ENCODE data around the gene MAN2B1.

MAN2B1 gene

DNA sequence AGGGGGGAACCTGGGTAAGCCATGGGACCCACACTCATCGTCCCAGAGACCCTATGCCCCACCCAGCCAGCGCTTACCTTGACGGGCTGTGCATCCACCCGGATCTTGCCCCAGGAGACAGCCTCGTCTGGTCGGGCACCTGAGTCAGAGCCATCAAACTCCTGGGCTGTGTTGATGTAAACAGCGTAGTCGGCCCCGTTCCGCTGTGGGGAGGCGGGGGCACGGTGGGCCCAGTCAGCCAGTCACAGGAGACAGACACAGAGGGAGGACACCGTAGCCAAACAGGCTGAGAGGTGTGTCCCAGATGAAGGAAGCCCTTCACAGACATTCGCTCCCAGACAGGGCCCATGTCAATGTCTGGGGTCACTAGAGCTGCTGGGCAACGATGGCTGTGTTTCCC is 9.4 kb upstream of the MAN2B1 start:
- DNase-seq (ENCODE audit: extremely low read depth, low read depth), result no peak
- TF ChIP-seq, protein P1, sequence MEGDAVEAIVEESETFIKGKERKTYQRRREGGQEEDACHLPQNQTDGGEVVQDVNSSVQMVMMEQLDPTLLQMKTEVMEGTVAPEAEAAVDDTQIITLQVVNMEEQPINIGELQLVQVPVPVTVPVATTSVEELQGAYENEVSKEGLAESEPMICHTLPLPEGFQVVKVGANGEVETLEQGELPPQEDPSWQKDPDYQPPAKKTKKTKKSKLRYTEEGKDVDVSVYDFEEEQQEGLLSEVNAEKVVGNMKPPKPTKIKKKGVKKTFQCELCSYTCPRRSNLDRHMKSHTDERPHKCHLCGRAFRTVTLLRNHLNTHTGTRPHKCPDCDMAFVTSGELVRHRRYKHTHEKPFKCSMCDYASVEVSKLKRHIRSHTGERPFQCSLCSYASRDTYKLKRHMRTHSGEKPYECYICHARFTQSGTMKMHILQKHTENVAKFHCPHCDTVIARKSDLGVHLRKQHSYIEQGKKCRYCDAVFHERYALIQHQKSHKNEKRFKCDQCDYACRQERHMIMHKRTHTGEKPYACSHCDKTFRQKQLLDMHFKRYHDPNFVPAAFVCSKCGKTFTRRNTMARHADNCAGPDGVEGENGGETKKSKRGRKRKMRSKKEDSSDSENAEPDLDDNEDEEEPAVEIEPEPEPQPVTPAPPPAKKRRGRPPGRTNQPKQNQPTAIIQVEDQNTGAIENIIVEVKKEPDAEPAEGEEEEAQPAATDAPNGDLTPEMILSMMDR (IDR thresholded peaks at IDR 0.05; ENCODE audit: low read depth, low read length), result no peak

DNA sequence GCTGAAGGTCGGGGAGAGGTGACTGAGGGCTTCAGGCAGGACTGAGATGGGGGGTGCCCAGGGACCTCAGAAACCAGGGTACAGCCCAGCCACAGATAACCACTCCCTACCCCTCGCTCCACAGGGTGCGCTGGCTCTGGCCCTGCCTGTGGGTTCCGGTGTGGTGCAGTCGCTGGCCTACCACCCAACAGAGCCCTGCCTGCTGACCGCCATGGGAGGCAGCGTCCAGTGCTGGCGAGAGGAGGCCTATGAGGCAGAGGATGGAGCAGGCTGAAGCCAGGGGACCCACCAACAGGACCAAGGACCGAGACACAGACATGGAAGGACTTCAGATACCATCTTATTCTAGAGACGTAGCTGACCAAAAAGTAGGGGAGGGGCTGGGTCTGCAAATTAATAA is 8.9 kb upstream of the MAN2B1 start:
- TF ChIP-seq, protein P1 (IDR thresholded peaks at IDR 0.05; ENCODE audit: low read depth, low read length), result no peak
- DNase-seq (ENCODE audit: extremely low read depth, low read depth), result no peak

DNA sequence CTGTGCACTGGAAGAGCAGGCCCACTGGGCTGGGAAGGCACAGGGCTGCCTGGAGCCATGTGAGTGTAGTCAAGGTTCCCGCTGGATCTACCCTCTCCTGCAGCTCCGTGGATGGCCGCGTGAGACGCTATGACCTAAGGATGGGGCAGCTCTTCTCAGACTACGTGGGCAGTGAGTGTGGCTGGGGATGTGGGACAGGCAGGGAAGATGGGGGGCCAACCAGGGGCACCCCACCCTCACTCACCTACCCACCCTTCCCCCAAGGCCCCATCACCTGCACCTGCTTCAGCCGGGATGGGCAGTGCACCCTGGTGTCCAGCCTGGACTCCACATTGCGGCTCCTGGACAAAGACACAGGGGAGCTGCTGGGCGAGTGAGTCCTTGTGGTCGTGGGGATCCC is 6.2 kb upstream of the MAN2B1 start:
- DNase-seq (ENCODE audit: extremely low read depth, low read depth), result no peak
- TF ChIP-seq, protein P1 (IDR thresholded peaks at IDR 0.05; ENCODE audit: low read depth, low read length), result no peak

DNA sequence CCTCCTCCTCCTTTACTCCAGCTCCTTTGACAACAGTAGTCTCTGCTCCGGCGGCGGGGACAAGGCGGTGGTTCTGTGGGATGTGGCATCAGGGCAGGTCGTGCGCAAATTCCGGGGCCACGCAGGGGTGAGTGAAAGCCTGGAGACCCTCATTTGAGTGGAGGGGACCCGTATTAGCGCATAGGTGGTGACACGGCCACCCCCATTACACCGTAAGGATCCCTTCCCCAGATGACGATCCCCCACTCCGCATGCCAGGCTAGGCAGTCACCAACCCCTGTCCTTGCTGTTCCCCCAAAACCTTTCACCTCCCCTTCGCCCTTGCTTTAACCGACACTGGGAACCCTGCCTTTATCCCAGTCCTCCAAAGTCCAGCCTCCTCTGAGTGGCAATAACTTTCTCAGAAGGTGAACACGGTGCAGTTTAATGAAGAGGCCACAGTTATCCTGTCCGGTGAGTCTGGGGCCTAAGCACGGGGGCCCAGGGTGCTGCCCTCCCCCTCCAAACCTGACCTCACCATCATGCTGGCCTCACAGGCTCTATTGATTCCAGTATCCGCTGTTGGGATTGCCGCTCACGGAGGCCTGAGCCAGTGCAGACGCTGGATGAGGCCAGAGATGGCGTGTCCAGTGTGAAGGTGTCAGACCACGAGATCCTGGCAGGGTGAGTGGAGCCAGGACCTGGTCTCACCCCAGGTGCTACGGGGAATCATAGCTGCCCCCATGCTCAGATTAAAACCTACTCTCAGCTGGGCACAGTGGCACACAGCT is 3.8 kb upstream of the MAN2B1 start:
- TF ChIP-seq, protein P1 (IDR thresholded peaks at IDR 0.05; ENCODE audit: low read depth, low read length), result no peak
- no peak for DNase-seq (ENCODE audit: extremely low read depth, low read depth)

DNA sequence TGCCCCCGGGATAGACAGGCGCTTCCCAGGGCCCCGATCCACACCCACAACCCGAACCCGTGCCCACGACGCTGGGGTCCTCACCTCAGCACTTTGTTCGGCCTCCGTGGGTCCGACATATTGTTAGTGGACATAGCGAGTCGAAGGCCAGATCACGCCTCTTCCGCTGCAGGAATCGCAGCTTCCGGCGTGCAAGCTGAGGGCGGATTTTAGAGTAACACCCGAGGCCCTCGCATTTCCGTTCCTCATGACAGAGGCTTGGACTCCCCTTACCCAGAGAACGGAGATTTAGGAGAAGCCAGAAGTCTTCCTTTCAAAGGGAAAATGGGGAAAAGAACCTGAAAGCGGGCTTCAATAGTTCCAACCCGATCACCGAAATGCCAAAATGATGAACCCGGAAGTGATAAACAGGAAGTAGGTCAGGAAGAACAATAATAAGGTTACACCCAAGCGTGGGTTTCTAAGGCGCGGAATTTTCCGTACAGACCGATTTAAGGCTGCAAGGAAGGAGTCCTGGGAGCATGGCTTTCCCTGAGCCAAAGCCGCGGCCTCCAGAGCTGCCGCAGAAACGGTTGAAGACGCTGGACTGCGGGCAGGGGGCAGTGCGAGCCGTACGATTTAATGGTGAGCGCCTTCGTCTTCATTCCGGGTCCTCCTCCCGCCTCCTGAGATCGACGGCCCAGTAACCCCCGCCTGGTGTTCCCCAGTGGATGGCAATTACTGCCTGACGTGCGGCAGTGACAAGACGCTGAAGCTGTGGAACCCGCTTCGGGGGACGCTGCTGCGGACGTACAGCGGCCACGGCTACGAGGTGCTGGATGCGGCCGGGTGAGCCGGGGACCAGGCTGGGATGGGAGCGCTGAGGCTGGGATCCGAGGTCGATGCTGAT is 3.0 kb upstream of the MAN2B1 start:
- peak; percentile 65 for DNase-seq (ENCODE audit: extremely low read depth, low read depth)
- TF ChIP-seq, protein P1 (IDR thresholded peaks at IDR 0.05; ENCODE audit: low read depth, low read length), result no peak

DNA sequence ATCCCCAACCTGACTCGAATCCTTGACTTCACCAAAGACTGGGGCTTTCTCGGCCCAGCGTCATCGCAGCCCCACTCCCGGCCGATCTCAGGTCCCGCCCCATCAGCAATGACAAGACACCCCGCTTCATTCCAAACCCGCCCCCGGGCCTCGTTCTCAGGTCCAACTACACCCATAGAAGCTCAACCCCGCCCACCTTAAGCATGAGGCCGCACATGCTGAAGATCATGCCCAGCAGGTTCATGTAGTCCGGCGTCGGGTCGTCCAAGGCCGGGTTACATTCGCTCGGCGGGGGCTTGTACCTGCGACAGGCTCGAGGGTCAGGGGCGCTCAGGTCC is 2.4 kb upstream of the MAN2B1 start:
- peak; percentile 15 for DNase-seq (ENCODE audit: extremely low read depth, low read depth)
- TF ChIP-seq, protein P1 (IDR thresholded peaks at IDR 0.05; ENCODE audit: low read depth, low read length), result no peak

DNA sequence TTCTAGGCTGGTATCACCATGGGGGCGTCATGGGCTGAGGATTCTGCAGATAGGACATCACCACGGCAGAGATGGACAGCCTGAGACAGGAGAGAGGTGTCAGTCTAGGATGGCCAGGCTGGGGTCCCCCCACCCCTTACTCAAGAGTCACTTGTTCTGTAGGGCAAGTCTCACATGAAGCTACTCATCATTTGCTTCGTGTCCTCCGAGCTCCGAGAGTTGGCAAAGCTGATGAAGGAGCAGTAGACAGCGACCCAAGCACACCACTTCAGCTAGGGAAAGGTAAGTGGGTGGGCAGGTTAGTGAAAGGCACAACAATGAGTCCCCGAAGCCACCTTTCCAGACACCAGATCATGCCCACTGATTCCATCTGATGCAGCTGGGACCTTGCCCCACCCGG is 1.8 kb upstream of the MAN2B1 start:
- TF ChIP-seq, protein P1 (IDR thresholded peaks at IDR 0.05; ENCODE audit: low read depth, low read length), result no peak
- DNase-seq (ENCODE audit: extremely low read depth, low read depth), result no peak
